CD4-positive, alpha-beta T cell treated with Interleukin-21 for 1 hour (primary cell): ENCODE results near the gene CMC1.
"Not testable (repeated sequence)": the region's sequence is repeated elsewhere in the genome, so short reads cannot be mapped to it uniquely, and the experiment has no call there.

Experiments used
- DNase-seq: peaks from one replicate; pipeline ENCODE4 v3.0.0-alpha.2; 2020

Gene CMC1

GRCh38 chr3:28241221-28242160, at the start of gene CMC1:
CMC1 (plus strand) TSS chr3:28241619; CDS start chr3:28241794, 175 bp downstream.
- peak; percentile 91 for DNase-seq

GRCh38 chr3:28198161-28198560, 43.3 kb upstream of the CMC1 start:
- no peak for DNase-seq

- DNase-seq, result no peak
Observed at GRCh38 chr3:28198974-28199373, 42.4 kb upstream of the CMC1 start.

- not testable (repeated sequence) for DNase-seq
Observed at GRCh38 chr3:28199643-28200042, 41.8 kb upstream of the CMC1 start.

GRCh38 chr3:28200366-28200848, 41.0 kb upstream of the CMC1 start:
- DNase-seq, result not testable (repeated sequence)

- no peak for DNase-seq
Observed at GRCh38 chr3:28206479-28206878, 34.9 kb upstream of the CMC1 start.

GRCh38 chr3:28207000-28207733, 34.3 kb upstream of the CMC1 start:
- no peak for DNase-seq

- peak; percentile 39 for DNase-seq
Observed at GRCh38 chr3:28210968-28211713, 30.3 kb upstream of the CMC1 start.

- no peak for DNase-seq
Observed at GRCh38 chr3:28212681-28213080, 28.7 kb upstream of the CMC1 start.

GRCh38 chr3:28215407-28215806, 26.0 kb upstream of the CMC1 start:
- DNase-seq, result no peak

- DNase-seq, result no peak
Observed at GRCh38 chr3:28218071-28218916, 23.1 kb upstream of the CMC1 start.

- DNase-seq, result no peak
Observed at GRCh38 chr3:28218917-28219198, 22.6 kb upstream of the CMC1 start.

GRCh38 chr3:28224430-28224829, 17.0 kb upstream of the CMC1 start:
- no peak for DNase-seq

- no peak for DNase-seq
Observed at GRCh38 chr3:28226020-28226419, 15.4 kb upstream of the CMC1 start.

GRCh38 chr3:28228623-28229022, 12.8 kb upstream of the CMC1 start:
- no peak for DNase-seq

GRCh38 chr3:28232659-28233058, 8.8 kb upstream of the CMC1 start:
- no peak for DNase-seq

- DNase-seq, result no peak
Observed at GRCh38 chr3:28234454-28234853, 7.0 kb upstream of the CMC1 start.

- no peak for DNase-seq
Observed at GRCh38 chr3:28239108-28239507, 2.3 kb upstream of the CMC1 start.

GRCh38 chr3:28240441-28240840, 978 bp upstream of the CMC1 start:
- DNase-seq, result no peak

GRCh38 chr3:28242519-28242918, 1.1 kb downstream of the CMC1 start:
- no peak for DNase-seq

- peak; percentile 42 for DNase-seq
Observed at GRCh38 chr3:28243424-28244106, 2.1 kb downstream of the CMC1 start.

- DNase-seq, result no peak
Observed at GRCh38 chr3:28244491-28244890, 3.1 kb downstream of the CMC1 start.
